Activated CD4-positive, alpha-beta T cell treated with anti-CD3 and anti-CD28 coated beads for 24 hours (primary cell): ENCODE results near the gene NOTCH3.
A peak's percentile ranks its signal among the peaks of the same experiment; 100 is the strongest.

Experiments
- DNase-seq, 2 donors: peaks; one replicate each; pipeline ENCODE4 v3.0.0-alpha.2; 2020; ENCODE audit warnings: low read depth in 2 of 2

NOTCH3 gene

GRCh38 chr19:15161028-15161984, 39.5 kb downstream of the NOTCH3 start:
- no peak for DNase-seq

GRCh38 chr19:15159251-15159650, 41.5 kb downstream of the NOTCH3 start:
- DNase-seq = no peak

- no peak for DNase-seq
Measured at GRCh38 chr19:15156391-15156790, 44.4 kb downstream of the NOTCH3 start.

GRCh38 chr19:15155296-15155695, 45.5 kb downstream of the NOTCH3 start:
- DNase-seq = no peak

- peak in 1 of 2 donors; percentile 17 for DNase-seq
Measured at GRCh38 chr19:15154002-15154612, 46.7 kb downstream of the NOTCH3 start.

GRCh38 chr19:15149737-15150136, 51.1 kb downstream of the NOTCH3 start:
- no peak for DNase-seq

- DNase-seq = no peak
Measured at GRCh38 chr19:15147090-15147489, 53.7 kb downstream of the NOTCH3 start.

GRCh38 chr19:15144046-15144646, 56.6 kb downstream of the NOTCH3 start:
- no peak for DNase-seq

- DNase-seq = no peak
Measured at GRCh38 chr19:15142313-15142712, 58.5 kb downstream of the NOTCH3 start.

GRCh38 chr19:15141143-15141542, 59.7 kb downstream of the NOTCH3 start:
- no peak for DNase-seq

GRCh38 chr19:15138427-15138826, 62.4 kb downstream of the NOTCH3 start:
- DNase-seq = no peak

- no peak for DNase-seq
Measured at GRCh38 chr19:15137777-15138176, 63.0 kb downstream of the NOTCH3 start.

- DNase-seq = no peak
Measured at GRCh38 chr19:15136234-15136954, 64.4 kb downstream of the NOTCH3 start.

GRCh38 chr19:15129856-15130585, 70.8 kb downstream of the NOTCH3 start:
- peak in 1 of 2 donors; percentile 29 for DNase-seq

- DNase-seq = no peak
Measured at GRCh38 chr19:15128162-15128770, 72.5 kb downstream of the NOTCH3 start.

GRCh38 chr19:15126131-15126910, 74.5 kb downstream of the NOTCH3 start:
- no peak for DNase-seq

GRCh38 chr19:15125232-15126067, 75.3 kb downstream of the NOTCH3 start:
- DNase-seq = peak; percentile 96 to 98

- DNase-seq = peak in 1 of 2 donors; percentile 75
Measured at GRCh38 chr19:15124572-15125231, 76.1 kb downstream of the NOTCH3 start.

- DNase-seq = no peak
Measured at GRCh38 chr19:15123900-15124299, 76.9 kb downstream of the NOTCH3 start.
